HG03280 (cell line): ENCODE data around the gene RIMBP2.
"Not testable (repeated sequence)": the region's sequence is repeated elsewhere in the genome, so short reads cannot be mapped to it uniquely, and the experiment has no call there.

Experiments used
- ATAC-seq: cut with Tn5 transposase; IDR thresholded peaks from one replicate; pipeline ENCODE4 v1.9.1; 2021; ENCODE audit warnings: mild to moderate bottlenecking, moderate library complexity; ENCODE audit not compliant: unreplicated experiment

The RIMBP2 gene

GRCh38 chr12:130742112-130742511 is 26.0 kb upstream of the RIMBP2 start:
- ATAC-seq, result no peak

- ATAC-seq, result no peak
These were observed 23.5 kb upstream of the RIMBP2 start for GRCh38 chr12:130739571-130739970.

DNA sequence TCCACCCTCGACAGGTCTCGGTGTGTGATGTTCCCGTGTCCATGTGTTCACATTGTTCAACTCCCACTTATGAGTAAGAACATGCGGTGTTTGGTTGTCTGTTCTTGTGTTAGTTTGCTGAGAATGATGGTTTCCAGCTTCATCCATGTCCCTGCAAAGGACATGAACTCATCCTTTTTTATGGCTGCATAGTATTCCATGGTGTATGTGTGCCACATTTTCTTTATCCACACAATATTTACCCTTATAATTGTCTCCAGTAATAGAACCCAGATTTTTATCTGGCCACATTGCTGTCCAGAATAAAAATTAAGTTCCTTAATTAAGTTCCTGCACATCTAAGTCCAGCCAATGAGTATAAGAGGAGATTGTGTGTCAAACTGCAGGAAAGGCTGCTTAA is 22.3 kb upstream of the RIMBP2 start:
- ATAC-seq, result not testable (repeated sequence)

GRCh38 chr12:130737731-130738130 is 21.6 kb upstream of the RIMBP2 start:
- ATAC-seq, result no peak

- ATAC-seq, result no peak
These were observed 13.2 kb upstream of the RIMBP2 start for GRCh38 chr12:130729344-130729743.

- ATAC-seq, result no peak
These were observed 12.3 kb upstream of the RIMBP2 start for GRCh38 chr12:130728158-130729058.

- no peak for ATAC-seq
These were observed 3.3 kb upstream of the RIMBP2 start for GRCh38 chr12:130719263-130719859.

DNA sequence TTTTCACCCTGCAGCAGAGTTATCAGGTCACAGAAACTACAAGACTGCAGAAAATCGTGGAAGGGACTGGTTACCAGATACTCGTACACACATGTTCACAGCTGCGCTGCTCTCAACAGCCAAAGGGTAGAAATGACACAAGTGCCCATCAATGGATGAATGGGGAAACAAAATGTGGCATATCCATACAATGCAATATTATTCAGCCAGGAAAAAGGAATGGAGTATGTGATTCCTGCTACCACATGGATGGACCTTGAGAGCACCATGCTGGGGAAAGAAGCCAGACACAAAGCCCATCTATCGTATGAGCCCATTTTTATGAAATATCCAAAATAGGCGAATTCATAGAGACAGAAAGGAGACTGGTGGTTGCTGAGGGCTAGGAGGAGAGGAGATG is 1.7 kb upstream of the RIMBP2 start:
- ATAC-seq, result no peak

DNA sequence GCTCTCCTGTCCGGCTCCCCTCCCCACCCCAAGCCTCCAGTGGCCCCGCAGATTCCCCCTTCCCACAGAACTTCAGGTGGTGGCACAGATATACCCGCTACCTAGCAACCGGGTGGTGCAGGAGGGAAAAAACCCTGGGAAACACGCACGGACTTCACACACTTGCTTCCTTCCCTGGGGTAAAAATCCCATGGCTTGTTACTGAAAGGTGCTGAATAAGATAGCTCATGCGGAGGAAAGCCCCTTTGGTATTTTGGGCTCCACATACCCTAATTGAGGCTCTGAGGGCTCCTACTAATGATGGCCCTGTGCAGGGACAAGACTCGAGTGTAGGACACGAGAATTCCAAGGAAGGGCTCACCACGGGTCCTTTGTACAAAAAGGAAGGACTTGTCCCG is 869 bp upstream of the RIMBP2 start:
- peak; percentile 12 for ATAC-seq

GRCh38 chr12:130715150-130715997 is 725 bp downstream of the RIMBP2 start:
- no peak for ATAC-seq

DNA sequence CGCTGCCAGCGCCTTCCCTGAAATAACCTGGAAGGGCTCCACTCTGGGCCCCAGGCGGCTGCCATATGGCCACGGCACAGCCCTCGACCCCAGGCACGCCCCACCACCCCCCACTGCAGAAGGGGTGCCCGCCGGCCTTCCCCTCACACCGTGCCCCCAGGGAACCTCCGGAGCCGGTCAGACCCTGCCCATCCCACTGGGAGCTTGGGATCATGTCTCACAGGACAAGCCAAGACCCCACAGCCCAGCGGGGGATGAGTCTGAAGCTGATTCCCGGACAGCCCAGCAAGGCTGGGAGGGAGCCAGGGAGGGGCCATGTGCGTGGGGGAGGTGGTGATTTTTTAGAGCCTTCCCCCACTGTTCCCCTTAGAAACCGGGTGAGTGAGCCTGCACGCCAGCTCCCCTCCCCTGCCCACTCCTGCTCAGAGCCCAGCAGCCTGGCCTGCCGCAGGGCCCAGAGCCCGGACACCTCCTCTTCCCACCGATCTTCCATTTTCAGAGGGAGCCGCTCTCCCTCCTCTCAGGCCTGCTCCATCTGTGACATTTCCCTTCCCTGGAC is 1.4 kb downstream of the RIMBP2 start:
- no peak for ATAC-seq

DNA sequence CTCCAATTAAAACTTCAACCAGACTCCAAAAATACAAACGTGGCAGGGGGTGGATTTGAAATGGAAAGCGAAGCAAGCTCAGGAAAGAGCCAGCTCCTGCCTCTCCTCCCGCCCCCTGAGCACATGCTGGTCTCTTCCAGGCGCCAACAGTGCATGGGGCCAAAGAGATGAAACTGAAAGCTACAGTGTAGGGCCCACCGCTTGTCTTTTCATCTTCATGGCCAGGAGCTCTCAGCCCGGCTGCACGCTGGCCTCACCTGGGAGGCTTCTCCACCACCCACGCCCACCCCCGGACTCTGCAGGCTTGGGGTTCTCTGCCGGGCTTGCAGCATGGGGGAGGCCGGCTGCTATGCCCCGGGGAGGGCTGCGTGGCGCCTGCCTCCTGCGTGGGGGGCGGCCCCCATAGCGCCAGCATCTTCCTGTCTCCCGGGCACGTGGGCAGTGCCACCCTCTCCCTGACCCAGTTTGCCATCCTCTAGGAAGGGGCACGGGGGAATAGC is 2.0 kb downstream of the RIMBP2 start:
- ATAC-seq, result no peak

DNA sequence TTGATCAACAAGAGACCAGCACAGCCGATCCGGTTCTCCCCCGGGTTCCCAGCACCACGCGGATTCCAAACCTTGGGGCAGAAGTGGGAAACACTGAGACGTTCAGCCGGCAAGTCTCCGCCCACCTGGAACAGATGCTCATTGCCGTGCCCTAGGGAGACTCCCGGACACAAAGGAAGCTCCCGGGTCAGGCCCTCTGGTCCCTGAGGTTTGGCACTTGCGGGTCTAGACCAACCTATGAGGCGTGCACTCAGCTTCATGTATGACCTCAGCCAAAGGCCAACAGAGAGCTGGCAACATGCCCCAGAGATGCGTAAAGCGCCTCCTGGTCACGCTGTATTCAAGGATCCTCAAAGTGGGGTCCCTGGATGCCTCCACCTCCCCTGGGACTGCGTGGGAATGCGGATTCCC is 2.5 kb downstream of the RIMBP2 start:
- ATAC-seq, result no peak

DNA sequence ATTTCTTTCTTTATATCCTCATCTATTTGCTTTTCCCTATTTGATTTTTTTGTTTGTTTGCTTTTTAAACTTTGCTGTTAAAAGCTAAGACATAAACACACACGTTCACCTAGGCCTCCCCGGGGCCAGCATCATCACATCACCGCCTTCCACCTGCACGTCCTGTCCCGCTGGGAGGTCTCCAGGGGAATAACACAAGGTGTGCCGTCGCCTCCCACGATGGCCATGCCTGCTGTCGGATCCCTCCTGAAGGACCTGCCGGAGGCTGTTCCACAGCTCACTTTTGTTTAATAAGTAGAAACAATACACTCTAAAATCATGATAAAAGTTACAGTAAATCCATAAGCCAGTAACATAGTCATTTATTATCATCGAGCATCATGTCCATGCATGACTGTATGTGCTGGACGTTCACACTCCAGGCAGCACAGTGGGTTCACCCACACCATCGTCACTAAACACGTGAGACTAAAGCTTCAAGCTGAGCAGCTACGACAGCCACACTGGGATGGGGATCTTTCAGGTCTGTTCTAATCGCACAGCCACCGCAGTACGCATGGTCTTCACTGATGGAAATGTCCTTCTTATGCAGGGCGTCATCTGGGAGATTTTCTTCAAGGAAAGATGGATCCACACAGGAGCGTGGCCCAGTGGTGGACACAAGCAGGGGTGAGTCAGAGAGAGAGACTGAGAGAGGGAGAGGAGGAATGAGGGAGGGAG is 3.6 kb downstream of the RIMBP2 start:
- ATAC-seq, result no peak

GRCh38 chr12:130711756-130712155 is 4.3 kb downstream of the RIMBP2 start:
- no peak for ATAC-seq

GRCh38 chr12:130710733-130711080 is 5.4 kb downstream of the RIMBP2 start:
- no peak for ATAC-seq

DNA sequence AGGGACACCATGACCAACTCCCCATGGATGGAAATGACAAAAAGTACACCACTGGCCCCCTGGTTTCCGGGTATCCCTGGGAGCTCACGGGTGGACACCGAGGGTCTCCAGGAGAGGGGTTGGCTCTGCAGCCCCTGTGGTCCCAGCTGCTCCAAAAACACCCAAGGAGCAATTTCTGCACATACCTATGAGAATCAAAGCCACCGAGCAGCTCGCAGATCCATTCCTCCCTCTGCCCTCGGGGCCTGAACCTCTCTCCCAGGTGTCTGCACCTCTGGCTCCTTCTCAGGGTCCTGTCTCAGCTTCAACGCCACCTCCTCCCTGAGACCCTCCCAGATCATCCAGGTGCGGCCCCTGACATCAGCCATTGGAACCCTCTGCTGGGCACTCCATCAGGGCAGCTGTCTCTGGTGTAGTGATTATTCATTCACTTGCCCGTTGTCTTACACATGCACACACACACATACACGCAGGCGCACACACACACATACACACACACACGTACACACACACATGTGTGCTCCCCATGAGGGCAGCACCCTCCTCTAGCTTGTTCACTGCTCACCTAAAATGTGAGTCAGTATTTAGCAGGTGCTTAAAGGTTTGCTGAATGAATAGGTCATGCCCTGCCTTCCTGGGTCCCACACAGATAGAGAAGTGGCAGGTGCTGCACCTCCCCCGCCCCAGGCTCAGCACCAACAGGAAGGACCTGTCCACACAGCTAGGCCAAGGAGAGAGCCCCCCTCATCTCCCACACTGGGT is 5.9 kb downstream of the RIMBP2 start:
- no peak for ATAC-seq

DNA sequence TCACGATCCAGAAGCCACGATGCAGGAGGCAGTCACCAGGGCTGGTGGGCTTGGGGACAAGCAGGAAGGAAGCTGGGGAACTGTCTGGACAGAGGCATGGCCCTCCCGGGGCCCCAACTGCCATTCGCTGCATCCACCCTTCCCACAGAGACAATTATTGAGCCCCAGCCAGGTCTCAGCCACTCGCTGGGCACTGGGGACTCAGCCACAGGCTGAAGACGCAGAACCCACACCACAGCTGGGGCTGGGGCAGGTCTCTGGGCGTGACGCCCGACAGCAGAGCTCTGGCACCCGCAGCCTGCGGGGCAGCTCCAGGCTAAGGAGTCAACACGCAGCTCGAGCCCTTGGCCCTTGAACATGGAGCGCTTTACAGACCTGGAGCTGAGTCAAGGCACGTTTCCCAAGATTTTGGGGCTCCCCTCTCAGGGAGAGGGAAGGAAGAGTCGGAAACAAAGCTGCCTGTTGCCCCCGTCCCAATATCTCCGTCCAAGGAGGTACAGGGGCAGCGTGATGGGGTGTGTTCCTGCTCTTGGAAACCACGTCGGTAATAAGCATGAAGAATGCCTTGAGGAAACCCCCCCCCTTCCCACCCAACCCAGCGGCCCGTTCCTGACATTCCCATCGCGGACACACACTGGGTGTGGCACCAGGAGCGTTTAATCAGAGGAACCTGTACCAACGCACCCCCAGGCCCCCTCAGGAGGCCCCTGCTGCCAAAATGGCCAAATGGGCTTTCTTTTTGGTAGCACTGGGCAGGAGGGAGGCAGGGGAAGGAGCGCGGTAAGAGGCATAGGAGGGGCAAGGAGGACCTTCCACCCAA is 6.7 kb downstream of the RIMBP2 start:
- no peak for ATAC-seq

DNA sequence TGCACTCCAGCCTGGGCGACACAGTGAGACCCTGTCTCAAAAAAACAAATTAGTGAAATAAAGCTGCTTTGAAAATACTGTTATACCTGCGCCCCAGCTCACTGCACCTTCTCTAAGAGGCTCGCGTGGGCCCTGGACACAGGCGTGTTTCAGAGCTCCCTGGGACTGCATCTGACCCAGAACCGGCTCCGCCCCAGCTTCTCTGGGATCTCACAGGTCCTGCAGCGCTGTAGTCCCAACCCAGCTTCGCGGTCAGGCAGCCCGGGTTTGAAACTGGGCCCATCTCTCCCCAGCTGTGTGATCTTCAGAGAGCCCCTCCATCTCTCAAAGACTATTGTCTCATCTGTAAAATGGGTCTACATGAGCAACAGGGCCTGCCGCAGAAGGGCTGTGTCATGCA is 7.5 kb downstream of the RIMBP2 start:
- no peak for ATAC-seq
